CD14-positive monocyte (primary cell): ENCODE results near the gene PRKD1. TPM values are rescaled to one million over a fixed set of nuclear protein-coding genes. Genes with fewer than 3 reads are reported as not detected.

Source experiments
- DNase-seq, 3 donors: peaks; one replicate each; pipeline ENCODE4 v3.0.0-alpha.2; 2011 to 2022
- H2AFZ ChIP-seq: 2 replicates; pipeline ENCODE4 v1.6.0; 2012; ENCODE audit warnings: mild to moderate bottlenecking, low read depth, low read length, inconsistent platforms; ENCODE audit not compliant: insufficient read depth, poor library complexity, severe bottlenecking
- H3K27ac ChIP-seq, 2 donors: 1 replicate in 1 of 2; 2 replicates in 1 of 2; pipeline ENCODE4 v1.5.1; 2012 to 2013; ENCODE audit warnings: low read length in 2 of 2, control low read depth in 1 of 2, inconsistent platforms in 1 of 2, low read depth in 1 of 2, mild to moderate bottlenecking in 1 of 2
- H3K27me3 ChIP-seq, 2 donors: one replicate each; pipeline versions ENCODE4 v1.6.0 to v1.6.1; 2011 to 2013; ENCODE audit warnings: low read length in 2 of 2; ENCODE audit not compliant: control insufficient read depth in 2 of 2, insufficient read depth in 2 of 2
- H3K36me3 ChIP-seq, 2 donors: replicated peaks in 1 of 2; 1 replicate in 1 of 2; 2 replicates in 1 of 2; pipeline versions ENCODE4 v1.5.1 to v1.6.1; 2012 to 2013; ENCODE audit warnings: low read length in 2 of 2, control low read depth in 1 of 2, inconsistent platforms in 1 of 2, mild to moderate bottlenecking in 1 of 2; ENCODE audit not compliant: insufficient read depth in 2 of 2, control insufficient read depth in 1 of 2
- H3K4me1 ChIP-seq, 2 donors: 1 replicate in 1 of 2; 2 replicates in 1 of 2; pipeline versions ENCODE4 v1.5.1 to v1.6.1; 2012 to 2013; ENCODE audit warnings: low read length in 2 of 2, control low read depth in 1 of 2, inconsistent platforms in 1 of 2, mild to moderate bottlenecking in 1 of 2, moderate library complexity in 1 of 2; ENCODE audit not compliant: insufficient read depth in 2 of 2, control insufficient read depth in 1 of 2
- H3K4me2 ChIP-seq: replicated peaks from 2 replicates; pipeline ENCODE3; 2012; ENCODE audit warnings: low read length, moderate library complexity, mild to moderate bottlenecking; ENCODE audit not compliant: poor library complexity, severe bottlenecking; ENCODE audit errors: extremely low read depth
- H3K4me3 ChIP-seq, 3 experiments: fragments of 200-600 bp in 1 of 3; sonication (generic) in 1 of 3; replicated peaks in 1 of 3; 1 replicate in 2 of 3; 2 replicates in 1 of 3; pipeline ENCODE4 v1.5.1; 2011 to 2013; ENCODE audit warnings: low read length in 3 of 3, mild to moderate bottlenecking in 3 of 3, control low read depth in 2 of 3, low read depth in 2 of 3, inconsistent platforms in 1 of 3, moderate library complexity in 1 of 3
- H3K79me2 ChIP-seq: 2 replicates; pipeline ENCODE4 v1.6.0; 2012; ENCODE audit warnings: mild to moderate bottlenecking, control low read depth, inconsistent platforms, low read length, moderate library complexity; ENCODE audit not compliant: insufficient read depth
- H3K9ac ChIP-seq: 2 replicates; pipeline ENCODE4 v1.6.0; 2017; ENCODE audit warnings: low read length, mild to moderate bottlenecking; ENCODE audit not compliant: insufficient read depth, poor library complexity, severe bottlenecking
- H3K9me3 ChIP-seq, 2 donors: replicated peaks in 1 of 2; 1 replicate in 1 of 2; 2 replicates in 1 of 2; pipeline versions ENCODE4 v1.5.1 to v1.6.1; 2012 to 2013; ENCODE audit warnings: low read length in 2 of 2, control low read depth in 1 of 2; ENCODE audit not compliant: control insufficient read depth in 1 of 2, insufficient read depth in 1 of 2
- H4K20me1 ChIP-seq: 2 replicates; pipeline ENCODE4 v1.6.0; 2012; ENCODE audit warnings: mild to moderate bottlenecking, low read length, control low read depth, moderate library complexity; ENCODE audit not compliant: insufficient read depth
- H3K27ac Mint-ChIP-seq, 7 donors: one replicate each; pipeline ENCODE4 v1.8.0; 2020; ENCODE audit warnings: mild to moderate bottlenecking in 7 of 7, mixed read lengths in 7 of 7, moderate library complexity in 6 of 7, inconsistent platforms in 2 of 7
- H3K27me3 Mint-ChIP-seq, 3 donors: one replicate each; pipeline ENCODE4 v1.8.0; 2021 to 2022; ENCODE audit warnings: low read depth in 3 of 3, mild to moderate bottlenecking in 3 of 3, mixed read lengths in 3 of 3, moderate library complexity in 3 of 3, inconsistent platforms in 1 of 3
- H3K36me3 Mint-ChIP-seq, 2 donors: one replicate each; pipeline ENCODE4 v1.8.0; 2020; ENCODE audit warnings: mixed read lengths in 2 of 2, inconsistent platforms in 1 of 2, mild to moderate bottlenecking in 1 of 2
- H3K4me1 Mint-ChIP-seq: one replicate; pipeline ENCODE4 v1.8.0; 2020; ENCODE audit warnings: mild to moderate bottlenecking, mixed read lengths
- H3K4me3 Mint-ChIP-seq, 2 donors: one replicate each; pipeline ENCODE4 v1.8.0; 2020; ENCODE audit warnings: mild to moderate bottlenecking in 2 of 2, mixed read lengths in 2 of 2, moderate library complexity in 1 of 2
- H3K9me3 Mint-ChIP-seq, 7 donors: one replicate each; pipeline ENCODE4 v1.8.0; 2020 to 2022; ENCODE audit warnings: mixed read lengths in 7 of 7, mild to moderate bottlenecking in 6 of 7, moderate library complexity in 6 of 7, inconsistent platforms in 2 of 7
- CTCF ChIP-seq: fragments of 200-600 bp; IDR thresholded peaks from one replicate; pipeline ENCODE4 v1.8.0; 2022; ENCODE audit warnings: antibody characterized with exemption, mild to moderate bottlenecking
- WGBS: methylation state at CpG from one replicate; pipeline ENCODE4 v1.1.5; 2013; ENCODE audit warnings: missing lambda C conversion rate; ENCODE audit not compliant: insufficient coverage; 5-methylcytosine and 5-hydroxymethylcytosine counted together
- intact Hi-C, 2 donors: fragments of 100-400 bp; cut with micrococcal nuclease; formaldehyde crosslinking; loops; one replicate each; pipeline versions ENCODE4 v1.15.0 to v1.15.1; 2023
- polyA plus RNA-seq, 3 donors: library from polyadenylated mRNA; depleted of rRNA in 1 of 3; unstranded in 2 of 3; stranded (reverse) in 1 of 3; fragments of 300-500 nt in 2 of 3; fragments of >200 nt in 1 of 3; fragmentation: Illumina TruSeq in 2 of 3; gene quantifications; 1 replicate in 2 of 3; 2 replicates in 1 of 3; pipeline ENCODE4 v1.2.3, GENCODE V29; 2012 to 2021

Gene PRKD1
- polyA plus RNA-seq, 3 donors, result not detected

GRCh38 chr14:29721586-29721985 lies 206.1 kb downstream of the PRKD1 start:
- Histone ChIP-seq H3K27me3 (no peaks in the 10 kb centered on the region), H3K36me3 (no peaks in the 10 kb centered on the region), H3K4me1 (no peaks in the 10 kb centered on the region), H4K20me1 (no peaks in the 10 kb centered on the region), H3K4me2 (no peak overlapping the region), H3K9me3 (no peaks in the 10 kb centered on the region), H3K4me3 (no peak overlapping the region), H3K9ac (no peak overlapping the region), H3K79me2 (no peaks in the 10 kb centered on the region), H3K27ac (no peak overlapping the region), H2AFZ (no peak overlapping the region)
- no peak for DNase-seq
- H3K4me3 Mint-ChIP-seq, result no peak overlapping the region
- no peaks in the 10 kb centered on the region for H3K27me3 Mint-ChIP-seq
- H3K9me3 Mint-ChIP-seq, result peaks cover 0 to 4% (median 2%) of the 10 kb centered on the region in 7 donors
- intact Hi-C loops, result no loop called here
- H3K36me3 Mint-ChIP-seq, result no peaks in the 10 kb centered on the region
- no CpG with 5 or more reads among the region's 2 CpGs for WGBS
- H3K4me1 Mint-ChIP-seq, result no peaks in the 10 kb centered on the region
- no peak for TF ChIP-seq CTCF
- H3K27ac Mint-ChIP-seq, result no peak overlapping the region

- intact Hi-C loops, result no loop called here
- Histone ChIP-seq H3K9me3 (no peaks in the 10 kb centered on the region), H3K36me3 (no peaks in the 10 kb centered on the region), H2AFZ (no peak overlapping the region), H3K27ac (no peak overlapping the region), H4K20me1 (no peaks in the 10 kb centered on the region), H3K9ac (no peak overlapping the region), H3K4me2 (no peak overlapping the region), H3K79me2 (no peaks in the 10 kb centered on the region), H3K4me1 (no peaks in the 10 kb centered on the region), H3K4me3 (no peak overlapping the region), H3K27me3 (no peaks in the 10 kb centered on the region)
- no peak overlapping the region for H3K4me3 Mint-ChIP-seq
- H3K9me3 Mint-ChIP-seq, result peaks cover 0 to 4% (median 2%) of the 10 kb centered on the region in 7 donors
- H3K27me3 Mint-ChIP-seq, result peaks cover 0 to 1% (median 0%) of the 10 kb centered on the region in 3 donors
- H3K27ac Mint-ChIP-seq, result no peak overlapping the region
- no peak for TF ChIP-seq CTCF
- no peak for DNase-seq
- H3K36me3 Mint-ChIP-seq, result no peaks in the 10 kb centered on the region
- 59% methylated on average over 5 of the region's 5 CpGs for WGBS
- no peaks in the 10 kb centered on the region for H3K4me1 Mint-ChIP-seq
These were observed 209.7 kb downstream of the PRKD1 start for GRCh38 chr14:29717901-29718300.
